B cell (primary cell): ENCODE results near the gene RGS6. TPM values are rescaled to one million over a fixed set of nuclear protein-coding genes. Genes with fewer than 3 reads are reported as not detected.

Experiments used
- ATAC-seq: fragments of 200-7000 bp; cut with Tn5 transposase; one replicate; pipeline ENCODE4 v1.10.0; 2021; ENCODE audit warnings: low read depth, mild to moderate bottlenecking, moderate number of reproducible peaks, moderate library complexity
- CTCF ChIA-PET: fragments of 350-600 bp; sonication (Branson Sonifier 250); formaldehyde crosslinking; loops from one replicate; lab custom pipeline; 2021; ENCODE audit warnings: antibody characterized with exemption, inconsistent platforms; lab: Charles Lee
- POLR2A ChIA-PET: fragments of 350-600 bp; sonication (Branson Sonifier 250); formaldehyde crosslinking; loops from one replicate; lab custom pipeline; 2021; ENCODE audit warnings: antibody characterized with exemption; lab: Charles Lee
- DNase-seq: peaks from one replicate; pipeline ENCODE4 v3.0.0; 2013
- H2AFZ ChIP-seq: 2 replicates; pipeline ENCODE4 v1.6.1; 2012; ENCODE audit warnings: mild to moderate bottlenecking, low read depth, low read length; ENCODE audit not compliant: insufficient read depth, poor library complexity, severe bottlenecking
- H3K27ac ChIP-seq, 2 donors: 1 replicate in 1 of 2; 2 replicates in 1 of 2; pipeline ENCODE4 v1.5.1; 2012 to 2013; ENCODE audit warnings: low read length in 2 of 2, mild to moderate bottlenecking in 2 of 2, moderate library complexity in 1 of 2
- H3K27me3 ChIP-seq, 4 experiments: fragments of 200-600 bp in 1 of 4; sonication (generic) in 1 of 4; replicated peaks in 1 of 4; 1 replicate in 2 of 4; 2 replicates in 2 of 4; pipeline versions ENCODE4 v1.6.1 to v1.7.0; 2013 to 2016; ENCODE audit warnings: low read length in 3 of 4, mild to moderate bottlenecking in 2 of 4, mixed read lengths in 1 of 4, moderate library complexity in 1 of 4; ENCODE audit not compliant: insufficient read depth in 4 of 4, control insufficient read depth in 3 of 4; ENCODE audit errors: control extremely low read depth in 1 of 4
- H3K36me3 ChIP-seq, 2 experiments: replicated peaks in 1 of 2; 1 replicate in 1 of 2; 2 replicates in 1 of 2; pipeline versions ENCODE4 v1.6.1 to v1.7.1; 2013; ENCODE audit warnings: low read length in 1 of 2; ENCODE audit not compliant: insufficient read depth in 2 of 2, control insufficient read depth in 1 of 2; ENCODE audit errors: control extremely low read depth in 1 of 2, extremely low read depth in 1 of 2
- H3K4me1 ChIP-seq, 2 donors: fragments of 200-600 bp in 1 of 2; sonication (generic) in 1 of 2; 1 replicate in 1 of 2; 2 replicates in 1 of 2; pipeline versions ENCODE4 v1.5.1 to v1.6.1; 2013 to 2017; ENCODE audit warnings: low read length in 2 of 2; ENCODE audit not compliant: control insufficient read depth in 2 of 2, insufficient read depth in 2 of 2
- H3K4me2 ChIP-seq: replicated peaks from 2 replicates; pipeline ENCODE3; 2012; ENCODE audit warnings: mild to moderate bottlenecking, low read depth, low read length; ENCODE audit not compliant: poor library complexity, severe bottlenecking
- H3K4me3 ChIP-seq, 5 experiments: fragments of 200-600 bp in 1 of 5; sonication (generic) in 1 of 5; 1 replicate in 3 of 5; 2 replicates in 2 of 5; pipeline versions ENCODE4 v1.5.1 to v1.7.0; 2011 to 2016; ENCODE audit warnings: low read length in 4 of 5, mild to moderate bottlenecking in 4 of 5, low read depth in 2 of 5, control low read depth in 1 of 5, moderate library complexity in 1 of 5; ENCODE audit not compliant: insufficient read depth in 1 of 5; ENCODE audit errors: control extremely low read depth in 1 of 5, extremely low read depth in 1 of 5
- H3K79me2 ChIP-seq: fragments of 200-600 bp; sonication (generic); one replicate; pipeline ENCODE4 v1.6.0; 2016; ENCODE audit warnings: low read length; ENCODE audit not compliant: control insufficient read depth, insufficient read depth
- H3K9ac ChIP-seq: fragments of 200-600 bp; sonication (generic); 2 replicates; pipeline ENCODE4 v1.6.1; 2017; ENCODE audit warnings: mild to moderate bottlenecking, low read length, moderate library complexity
- H3K9me3 ChIP-seq, 3 donors: one replicate each; pipeline versions ENCODE4 v1.6.1 to v1.7.1; 2013; ENCODE audit warnings: low read length in 2 of 3; ENCODE audit not compliant: control insufficient read depth in 2 of 3, insufficient read depth in 1 of 3; ENCODE audit errors: control extremely low read depth in 1 of 3
- H4K20me1 ChIP-seq: 2 replicates; pipeline ENCODE4 v1.6.0; 2012; ENCODE audit warnings: mild to moderate bottlenecking, low read length; ENCODE audit not compliant: insufficient read depth, control insufficient read depth, poor library complexity, severe bottlenecking
- H3K27ac Mint-ChIP-seq: one replicate; pipeline ENCODE4 v1.8.0; 2021; ENCODE audit warnings: mixed read lengths
- H3K27me3 Mint-ChIP-seq: one replicate; pipeline ENCODE4 v1.8.0; 2021; ENCODE audit warnings: mixed read lengths
- H3K4me1 Mint-ChIP-seq: one replicate; pipeline ENCODE4 v1.8.0; 2021; ENCODE audit warnings: mixed read lengths
- H3K4me3 Mint-ChIP-seq: one replicate; pipeline ENCODE4 v1.8.0; 2021; ENCODE audit warnings: mixed read lengths
- H3K9me3 Mint-ChIP-seq: one replicate; pipeline ENCODE4 v1.8.0; 2022; ENCODE audit warnings: mixed read lengths; ENCODE audit not compliant: insufficient read depth
- CTCF ChIP-seq: fragments of 200-600 bp; IDR thresholded peaks from one replicate; pipeline ENCODE4 v1.8.0; 2022; ENCODE audit warnings: antibody characterized with exemption, mild to moderate bottlenecking
- EZH2 ChIP-seq: IDR thresholded peaks from 2 replicates; pipeline ENCODE4 v1.6.1; 2012; ENCODE audit warnings: borderline replicate concordance, low read depth, mild to moderate bottlenecking, moderate library complexity, low read length; ENCODE audit not compliant: insufficient read depth, poor library complexity, severe bottlenecking
- WGBS: methylation state at CpG from one replicate; pipeline ENCODE4 v1.1.5; 2013; ENCODE audit warnings: missing lambda C conversion rate; ENCODE audit not compliant: insufficient coverage; 5-methylcytosine and 5-hydroxymethylcytosine counted together
- intact Hi-C: fragments of 100-400 bp; cut with micrococcal nuclease; formaldehyde crosslinking; loops from one replicate; pipeline ENCODE4 v1.10.0; 2022
- polyA plus RNA-seq: library from polyadenylated mRNA; depleted of rRNA; stranded (reverse); fragments of >200 nt; gene quantifications from 2 replicates; pipeline ENCODE4 v1.2.3, GENCODE V29; 2012
- total RNA-seq, 2 donors: library from RNA; stranded (reverse); fragments of 120-200 nt in 1 of 2; gene quantifications; 1 replicate in 1 of 2; 2 replicates in 1 of 2; pipeline versions ENCODE4 v1.2.3 to v1.2.4, GENCODE V29; 2013 to 2022

Gene RGS6
- total and polyA plus RNA-seq, 2 donors (not counting 1 experiment from before 2014, with no cell fraction given) = 0.07 TPM; not detected in 1

- Mint-ChIP-seq H3K4me1 (no peaks in the 10 kb centered on the region), H3K9me3 (no peaks in the 10 kb centered on the region), H3K27me3 (peaks cover 21% of the 10 kb centered on the region), H3K4me3 (no peak overlapping the region), H3K27ac (no peak overlapping the region)
- H3K9me3 ChIP-seq = no peaks in the 10 kb centered on the region
- intact Hi-C loops = no loop called here
- peaks cover 0 to 4% (median 0%) of the 10 kb centered on the region in 4 experiments for H3K27me3 ChIP-seq
- no peaks in the 10 kb centered on the region for H3K36me3 ChIP-seq
- no peak overlapping the region for H2AFZ ChIP-seq
- DNase-seq (no peak), ATAC-seq (no peak)
- CTCF ChIA-PET = no interaction called here
- H3K4me3 ChIP-seq = no peak overlapping the region
- TF ChIP-seq EZH2 = no peak
- TF ChIP-seq CTCF = no peak
- H3K27ac ChIP-seq = no peak overlapping the region
- POLR2A ChIA-PET = no interaction called here
- WGBS = 83% methylated on average over 3 of the region's 4 CpGs
- no peaks in the 10 kb centered on the region for H3K79me2 ChIP-seq
- H3K4me2 ChIP-seq = no peak overlapping the region
- no peaks in the 10 kb centered on the region for H3K4me1 ChIP-seq
- H4K20me1 ChIP-seq = no peaks in the 10 kb centered on the region
- H3K9ac ChIP-seq = no peak overlapping the region
These were observed 165.0 kb downstream of the RGS6 start for GRCh38 chr14:72097173-72097783.

GRCh38 chr14:72098210-72098609 is 166.0 kb downstream of the RGS6 start:
- intact Hi-C loops = no loop called here
- Histone ChIP-seq H3K9ac (no peak overlapping the region), H3K79me2 (no peaks in the 10 kb centered on the region), H3K4me3 (no peak overlapping the region), H3K9me3 (no peaks in the 10 kb centered on the region), H3K4me2 (no peak overlapping the region), H4K20me1 (no peaks in the 10 kb centered on the region), H3K4me1 (no peaks in the 10 kb centered on the region), H3K27ac (no peak overlapping the region), H3K27me3 (peaks cover 0 to 4% (median 0%) of the 10 kb centered on the region in 4 experiments), H3K36me3 (no peaks in the 10 kb centered on the region), H2AFZ (no peak overlapping the region)
- ATAC-seq (no peak), DNase-seq (no peak)
- TF ChIP-seq CTCF = no peak
- no peak for TF ChIP-seq EZH2
- ChIA-PET CTCF (no interaction called here), POLR2A (no interaction called here)
- Mint-ChIP-seq H3K27ac (no peak overlapping the region), H3K4me3 (no peak overlapping the region), H3K4me1 (no peaks in the 10 kb centered on the region), H3K27me3 (peaks cover 22% of the 10 kb centered on the region), H3K9me3 (no peaks in the 10 kb centered on the region)
- 65% methylated on average over 3 of the region's 4 CpGs for WGBS
